Neural cell (in vitro differentiated cells): Measurements from ENCODE around the gene FBXO38.

Experiments
- EP300 ChIP-seq: fragments of 450-650 bp; conservative IDR thresholded peaks from 2 replicates; pipeline ENCODE4 v1.6.1; 2014; ENCODE audit warnings: antibody characterized with exemption, mild to moderate bottlenecking, moderate library complexity; ENCODE audit not compliant: poor library complexity, severe bottlenecking
- EZH2 ChIP-seq: fragments of 200-600, 300-800 bp; shearing (Covaris generic), sonication (generic); IDR thresholded peaks from 2 replicates; pipeline ENCODE4 v1.6.1; 2014; ENCODE audit warnings: antibody characterized with exemption, low read length, borderline replicate concordance, mild to moderate bottlenecking; ENCODE audit not compliant: insufficient read depth, poor library complexity, severe bottlenecking
- MXI1 ChIP-seq: fragments of 450-650 bp; conservative IDR thresholded peaks from 2 replicates; pipeline ENCODE4 v1.6.1; 2014; ENCODE audit warnings: antibody characterized with exemption, mild to moderate bottlenecking; ENCODE audit not compliant: poor library complexity, severe bottlenecking
- POLR2AphosphoS5 ChIP-seq: IDR thresholded peaks from 2 replicates; pipeline ENCODE4 v1.6.1; 2012
- RAD21 ChIP-seq: fragments of 450-650 bp; conservative IDR thresholded peaks from 2 replicates; pipeline ENCODE4 v1.6.1; 2014; ENCODE audit warnings: antibody characterized with exemption, mild to moderate bottlenecking, moderate library complexity
- SMC3 ChIP-seq: fragments of 450-650 bp; conservative IDR thresholded peaks from 2 replicates; pipeline ENCODE4 v1.6.1; 2014; ENCODE audit warnings: antibody characterized with exemption, mild to moderate bottlenecking, moderate library complexity; ENCODE audit not compliant: poor library complexity
- TAF1 ChIP-seq: IDR thresholded peaks from 2 replicates; pipeline ENCODE4 v1.6.1; 2012; ENCODE audit warnings: low read depth
- TF ChIP-seq, protein P1 (sequence below): fragments of 450-650 bp; IDR thresholded peaks from 2 replicates; pipeline ENCODE4 v1.5.1; 2014; ENCODE audit warnings: antibody characterized with exemption, mild to moderate bottlenecking, moderate library complexity; ENCODE audit not compliant: poor library complexity, severe bottlenecking
- TF ChIP-seq, protein P2 (sequence below): IDR thresholded peaks from 2 replicates; pipeline ENCODE4 v1.6.1; 2012; ENCODE audit warnings: borderline replicate concordance

DNA sequence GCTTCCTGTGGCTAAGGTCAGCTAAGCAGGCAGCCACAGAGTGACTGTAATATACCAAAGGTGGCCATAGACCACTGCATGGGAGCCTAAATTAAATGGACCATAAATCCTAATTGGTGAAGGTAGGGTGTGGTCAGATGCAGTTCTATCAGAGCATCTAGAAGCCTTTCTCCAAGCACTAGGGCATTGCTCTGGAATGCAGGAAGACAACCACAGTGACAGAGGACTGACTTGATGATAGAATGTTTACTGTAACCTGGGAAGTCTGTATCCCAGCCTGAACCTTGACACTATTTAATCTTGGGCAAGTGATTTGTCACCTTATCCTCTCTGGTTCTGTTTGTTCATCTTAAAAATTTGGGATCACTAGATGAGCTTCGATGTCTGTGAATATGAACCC is 2.3 kb downstream of the FBXO38 start:
- TF ChIP-seq, protein P1, sequence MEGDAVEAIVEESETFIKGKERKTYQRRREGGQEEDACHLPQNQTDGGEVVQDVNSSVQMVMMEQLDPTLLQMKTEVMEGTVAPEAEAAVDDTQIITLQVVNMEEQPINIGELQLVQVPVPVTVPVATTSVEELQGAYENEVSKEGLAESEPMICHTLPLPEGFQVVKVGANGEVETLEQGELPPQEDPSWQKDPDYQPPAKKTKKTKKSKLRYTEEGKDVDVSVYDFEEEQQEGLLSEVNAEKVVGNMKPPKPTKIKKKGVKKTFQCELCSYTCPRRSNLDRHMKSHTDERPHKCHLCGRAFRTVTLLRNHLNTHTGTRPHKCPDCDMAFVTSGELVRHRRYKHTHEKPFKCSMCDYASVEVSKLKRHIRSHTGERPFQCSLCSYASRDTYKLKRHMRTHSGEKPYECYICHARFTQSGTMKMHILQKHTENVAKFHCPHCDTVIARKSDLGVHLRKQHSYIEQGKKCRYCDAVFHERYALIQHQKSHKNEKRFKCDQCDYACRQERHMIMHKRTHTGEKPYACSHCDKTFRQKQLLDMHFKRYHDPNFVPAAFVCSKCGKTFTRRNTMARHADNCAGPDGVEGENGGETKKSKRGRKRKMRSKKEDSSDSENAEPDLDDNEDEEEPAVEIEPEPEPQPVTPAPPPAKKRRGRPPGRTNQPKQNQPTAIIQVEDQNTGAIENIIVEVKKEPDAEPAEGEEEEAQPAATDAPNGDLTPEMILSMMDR: no peak
- no peak for TF ChIP-seq EP300
- TF ChIP-seq TAF1: no peak
- TF ChIP-seq SMC3: no peak
- no peak for TF ChIP-seq POLR2AphosphoS5
- TF ChIP-seq EZH2: no peak
- TF ChIP-seq RAD21: no peak
- TF ChIP-seq, protein P2, sequence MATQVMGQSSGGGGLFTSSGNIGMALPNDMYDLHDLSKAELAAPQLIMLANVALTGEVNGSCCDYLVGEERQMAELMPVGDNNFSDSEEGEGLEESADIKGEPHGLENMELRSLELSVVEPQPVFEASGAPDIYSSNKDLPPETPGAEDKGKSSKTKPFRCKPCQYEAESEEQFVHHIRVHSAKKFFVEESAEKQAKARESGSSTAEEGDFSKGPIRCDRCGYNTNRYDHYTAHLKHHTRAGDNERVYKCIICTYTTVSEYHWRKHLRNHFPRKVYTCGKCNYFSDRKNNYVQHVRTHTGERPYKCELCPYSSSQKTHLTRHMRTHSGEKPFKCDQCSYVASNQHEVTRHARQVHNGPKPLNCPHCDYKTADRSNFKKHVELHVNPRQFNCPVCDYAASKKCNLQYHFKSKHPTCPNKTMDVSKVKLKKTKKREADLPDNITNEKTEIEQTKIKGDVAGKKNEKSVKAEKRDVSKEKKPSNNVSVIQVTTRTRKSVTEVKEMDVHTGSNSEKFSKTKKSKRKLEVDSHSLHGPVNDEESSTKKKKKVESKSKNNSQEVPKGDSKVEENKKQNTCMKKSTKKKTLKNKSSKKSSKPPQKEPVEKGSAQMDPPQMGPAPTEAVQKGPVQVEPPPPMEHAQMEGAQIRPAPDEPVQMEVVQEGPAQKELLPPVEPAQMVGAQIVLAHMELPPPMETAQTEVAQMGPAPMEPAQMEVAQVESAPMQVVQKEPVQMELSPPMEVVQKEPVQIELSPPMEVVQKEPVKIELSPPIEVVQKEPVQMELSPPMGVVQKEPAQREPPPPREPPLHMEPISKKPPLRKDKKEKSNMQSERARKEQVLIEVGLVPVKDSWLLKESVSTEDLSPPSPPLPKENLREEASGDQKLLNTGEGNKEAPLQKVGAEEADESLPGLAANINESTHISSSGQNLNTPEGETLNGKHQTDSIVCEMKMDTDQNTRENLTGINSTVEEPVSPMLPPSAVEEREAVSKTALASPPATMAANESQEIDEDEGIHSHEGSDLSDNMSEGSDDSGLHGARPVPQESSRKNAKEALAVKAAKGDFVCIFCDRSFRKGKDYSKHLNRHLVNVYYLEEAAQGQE: no peak
- no peak for TF ChIP-seq MXI1
